ENCODE measurements around the gene CBS.
"Not testable (repeated sequence)": the region's sequence is repeated elsewhere in the genome, so short reads cannot be mapped to it uniquely, and the experiment has no call there.

- TF ChIP-seq EZH2 (IDR thresholded peaks at IDR 0.05; ENCODE audit: borderline replicate concordance, low read depth, low read length, poor library complexity, severe bottlenecking); CTCF (conservative IDR thresholded peaks at IDR 0.05; ENCODE audit: low read depth, low read length): not testable (repeated sequence)
Observed at GRCh38 chr21:43074401-43075169, 1.1 kb downstream of the CBS start.

Measured in A673 (cell line).